GM23248 (cell line): ENCODE measurements around the gene DIRAS3. TPM values are rescaled to one million over a fixed set of nuclear protein-coding genes. Genes with fewer than 3 reads are reported as not detected.
"Not testable (repeated sequence)": the region's sequence is repeated elsewhere in the genome, so short reads cannot be mapped to it uniquely, and the experiment has no call there.

Experiments
- DNase-seq: peaks from one replicate; pipeline ENCODE4 v3.0.0-alpha.2; 2015
- H2AFZ ChIP-seq: fragments of 200-600 bp; sonication (generic); 2 replicates; pipeline ENCODE4 v1.6.1; 2016; ENCODE audit warnings: antibody characterized with exemption
- H3F3A ChIP-seq: fragments of 200-600 bp; sonication (generic); 2 replicates; pipeline ENCODE4 v1.6.1; 2016; ENCODE audit warnings: mild to moderate bottlenecking, antibody characterized with exemption, mixed run types; ENCODE audit not compliant: insufficient read depth
- H3K27ac ChIP-seq: fragments of 200-600 bp; sonication (generic); 2 replicates; pipeline ENCODE4 v1.5.1; 2016; ENCODE audit warnings: mild to moderate bottlenecking
- H3K27me3 ChIP-seq: fragments of 200-600 bp; sonication (generic); replicated peaks from 2 replicates; pipeline ENCODE4 v1.6.1; 2016; ENCODE audit warnings: mild to moderate bottlenecking; ENCODE audit not compliant: insufficient read depth
- H3K36me3 ChIP-seq: fragments of 200-600 bp; sonication (generic); 2 replicates; pipeline ENCODE4 v1.6.1; 2016; ENCODE audit warnings: low read depth, mild to moderate bottlenecking
- H3K4me1 ChIP-seq: fragments of 200-600 bp; sonication (generic); 2 replicates; pipeline ENCODE4 v1.6.1; 2016; ENCODE audit warnings: mild to moderate bottlenecking; ENCODE audit not compliant: insufficient read depth
- H3K4me2 ChIP-seq: fragments of 200-600 bp; sonication (generic); one replicate; pipeline ENCODE4 v1.6.1; 2016; ENCODE audit warnings: mild to moderate bottlenecking; ENCODE audit not compliant: unreplicated experiment
- H3K4me3 ChIP-seq: fragments of 200-600 bp; sonication (generic); 2 replicates; pipeline ENCODE4 v1.5.1; 2016; ENCODE audit warnings: mild to moderate bottlenecking
- H3K79me2 ChIP-seq: fragments of 200-600 bp; sonication (generic); 2 replicates; pipeline ENCODE4 v1.6.1; 2016; ENCODE audit warnings: mild to moderate bottlenecking; ENCODE audit not compliant: insufficient read depth
- H3K9ac ChIP-seq: fragments of 200-600 bp; sonication (generic); 2 replicates; pipeline ENCODE4 v1.6.1; 2016; ENCODE audit warnings: mild to moderate bottlenecking
- H3K9me2 ChIP-seq: fragments of 200-600 bp; sonication (generic); 2 replicates; pipeline ENCODE4 v1.6.1; 2016; ENCODE audit warnings: mixed run types, mild to moderate bottlenecking, moderate library complexity; ENCODE audit not compliant: insufficient read depth
- H3K9me3 ChIP-seq: fragments of 200-600 bp; sonication (generic); one replicate; pipeline ENCODE4 v1.6.1; 2017; ENCODE audit warnings: low read depth
- H4K20me1 ChIP-seq: fragments of 200-600 bp; sonication (generic); 2 replicates; pipeline ENCODE4 v1.6.0; 2016; ENCODE audit not compliant: insufficient read depth
- EZH2 ChIP-seq: fragments of 200-600 bp; sonication (generic); IDR thresholded peaks from 2 replicates; pipeline ENCODE4 v1.6.1; 2018; ENCODE audit warnings: antibody characterized with exemption, mild to moderate bottlenecking; ENCODE audit not compliant: insufficient read depth, poor library complexity, severe bottlenecking
- EZH2phosphoT487 ChIP-seq: fragments of 200-600 bp; sonication (generic); IDR thresholded peaks from 2 replicates; pipeline ENCODE4 v1.6.1; 2018; ENCODE audit warnings: antibody characterized with exemption, moderate library complexity, mild to moderate bottlenecking, low read depth; ENCODE audit not compliant: insufficient read depth
- WGBS, 2 experiments: methylation state at CpG; one replicate each; pipeline ENCODE4 v1.1.6; 2015 to 2017; ENCODE audit warnings: low lambda C conversion rate in 2 of 2, low coverage in 1 of 2; ENCODE audit errors: missing lambda C conversion rate in 2 of 2; 5-methylcytosine and 5-hydroxymethylcytosine counted together
- in situ Hi-C: fragments of 300-500 bp; cut with MboI; formaldehyde crosslinking; loops from 2 replicates; pipeline ENCODE4 v1.15.0; 2020
- polyA plus RNA-seq: library from polyadenylated mRNA; unstranded; fragments of >200 nt; fragmentation: Nextera tagmentation; extraction: Ambion mirVana; gene quantifications from 2 replicates; pipeline ENCODE4 v1.2.1, GENCODE V29; 2016
- total RNA-seq: library from RNA; depleted of rRNA; stranded (reverse); fragments of >200 nt; shearing (Covaris generic); gene quantifications from 2 replicates; pipeline ENCODE4 v1.2.3, GENCODE V29; 2014

Gene DIRAS3
- total and polyA plus RNA-seq, 2 experiments from 2014 or later: 12.1 to 13.3 TPM

GRCh38 chr1:68083686-68084085 lies 33.3 kb upstream of the DIRAS3 start:
- Histone ChIP-seq H2AFZ (no peak overlapping the region), H3K79me2 (no peaks in the 10 kb centered on the region), H3K27me3 (no peaks in the 10 kb centered on the region), H3F3A (no peaks in the 10 kb centered on the region), H3K27ac (no peak overlapping the region), H3K9me3 (no peaks in the 10 kb centered on the region), H3K4me1 (peaks cover 18% of the 10 kb centered on the region; the same call in 1 of the 2 replicates), H3K9me2 (no peaks in the 10 kb centered on the region), H4K20me1 (no peaks in the 10 kb centered on the region), H3K36me3 (no peaks in the 10 kb centered on the region), H3K9ac (no peak overlapping the region), H3K4me3 (no peak overlapping the region), H3K4me2 (no peak overlapping the region)
- in situ Hi-C loops: no loop called here
- no peak for TF ChIP-seq EZH2phosphoT487
- TF ChIP-seq EZH2: no peak
- 59 to 72% methylated on average over 2 of the region's 2 CpGs for WGBS, 2 experiments
- no peak for DNase-seq

- H2AFZ ChIP-seq: no peak overlapping the region
- no peaks in the 10 kb centered on the region for H3K79me2 ChIP-seq
- no peak overlapping the region for H3K4me3 ChIP-seq
- H3K9me3 ChIP-seq: no peaks in the 10 kb centered on the region
- H3K27me3 ChIP-seq: no peaks in the 10 kb centered on the region
- TF ChIP-seq EZH2: no peak
- no peak for TF ChIP-seq EZH2phosphoT487
- no peaks in the 10 kb centered on the region for H4K20me1 ChIP-seq
- in situ Hi-C loops: no loop called here
- DNase-seq: peak; percentile 7
- no peaks in the 10 kb centered on the region for H3F3A ChIP-seq
- no peaks in the 10 kb centered on the region for H3K36me3 ChIP-seq
- no peak overlapping the region for H3K27ac ChIP-seq
- H3K4me2 ChIP-seq: no peak overlapping the region
- H3K9me2 ChIP-seq: no peaks in the 10 kb centered on the region
- peaks cover 13% of the 10 kb centered on the region; the same call in 1 of the 2 replicates for H3K4me1 ChIP-seq
- H3K9ac ChIP-seq: no peak overlapping the region
These were observed 31.4 kb upstream of the DIRAS3 start for GRCh38 chr1:68081775-68082283.

- Histone ChIP-seq H4K20me1 (no peaks in the 10 kb centered on the region), H3K9me2 (no peaks in the 10 kb centered on the region), H3K27ac (no peak overlapping the region), H3K4me1 (0 out of 2 replicates have a peak, but pooled peaks cover 11% of the 10 kb centered on the region), H3K79me2 (no peaks in the 10 kb centered on the region), H3K9ac (no peak overlapping the region), H3K36me3 (no peaks in the 10 kb centered on the region), H3K4me3 (no peak overlapping the region), H3K27me3 (no peaks in the 10 kb centered on the region), H3K9me3 (peaks cover 6% of the 10 kb centered on the region), H2AFZ (no peak overlapping the region), H3K4me2 (no peak overlapping the region), H3F3A (no peaks in the 10 kb centered on the region)
- no peak for TF ChIP-seq EZH2
- TF ChIP-seq EZH2phosphoT487: no peak
- 46 to 53% methylated on average over 2 of the region's 2 CpGs for WGBS, 2 experiments
- no peak for DNase-seq
- in situ Hi-C loops: no loop called here
These were observed 28.2 kb upstream of the DIRAS3 start for GRCh38 chr1:68078647-68079046.

- Histone ChIP-seq H3F3A (no peaks in the 10 kb centered on the region), H3K9me2 (no peaks in the 10 kb centered on the region), H4K20me1 (no peaks in the 10 kb centered on the region), H3K36me3 (no peaks in the 10 kb centered on the region), H3K4me3 (no peak overlapping the region), H3K9me3 (peaks cover 6% of the 10 kb centered on the region), H3K27me3 (no peaks in the 10 kb centered on the region), H2AFZ (no peak overlapping the region), H3K4me2 (no peak overlapping the region), H3K79me2 (no peaks in the 10 kb centered on the region), H3K4me1 (no peaks in the 10 kb centered on the region), H3K9ac (no peak overlapping the region), H3K27ac (no peak overlapping the region)
- TF ChIP-seq EZH2 (no peak), EZH2phosphoT487 (no peak)
- no peak for DNase-seq
- in situ Hi-C loops: no loop called here
These were observed 24.0 kb upstream of the DIRAS3 start for GRCh38 chr1:68074472-68074871.

- 69 to 95% methylated on average over 1 of the region's 1 CpG for WGBS, 2 experiments
- Histone ChIP-seq H3K4me1 (no peaks in the 10 kb centered on the region), H3K9ac (no peak overlapping the region), H3K4me3 (no peak overlapping the region), H3F3A (no peaks in the 10 kb centered on the region), H3K36me3 (no peaks in the 10 kb centered on the region), H3K27ac (no peak overlapping the region), H4K20me1 (no peaks in the 10 kb centered on the region), H2AFZ (no peak overlapping the region), H3K4me2 (no peak overlapping the region), H3K79me2 (no peaks in the 10 kb centered on the region), H3K27me3 (no peaks in the 10 kb centered on the region), H3K9me2 (no peaks in the 10 kb centered on the region), H3K9me3 (no peaks in the 10 kb centered on the region)
- DNase-seq: no peak
- TF ChIP-seq EZH2phosphoT487 (no peak), EZH2 (no peak)
- in situ Hi-C loops: no loop called here
These were observed 15.3 kb upstream of the DIRAS3 start for GRCh38 chr1:68065766-68066165.

GRCh38 chr1:68058053-68058452 lies 7.6 kb upstream of the DIRAS3 start:
- H3K4me1 ChIP-seq, H2AFZ ChIP-seq, H4K20me1 ChIP-seq, H3K4me2 ChIP-seq, H3K9me2 ChIP-seq, H3K9ac ChIP-seq, H3K27me3 ChIP-seq, in situ Hi-C loops, H3K79me2 ChIP-seq, DNase-seq, H3K4me3 ChIP-seq, H3K36me3 ChIP-seq, H3F3A ChIP-seq, H3K9me3 ChIP-seq, H3K27ac ChIP-seq: not testable (repeated sequence)
- 96 to 99% methylated on average over 6 of the region's 6 CpGs for WGBS, 2 experiments
